Gastroesophageal sphincter (tissue), 4 donors: ENCODE data around the gene FBP2. TPM values are rescaled to one million over a fixed set of nuclear protein-coding genes. Genes with fewer than 3 reads are reported as not detected.

ENCODE experiments used
- ATAC-seq: fragments of 150-250 bp; one replicate; pipeline ENCODE4 v1.9.1; 2016; ENCODE audit warnings: mild to moderate bottlenecking, moderate library complexity
- H3K27ac ChIP-seq, 4 donors: fragments of 200-600 bp; sonication (generic) in 3 of 4; 1 replicate in 3 of 4; 2 replicates in 1 of 4; pipeline ENCODE4 v1.5.1; 2016 to 2019
- H3K27me3 ChIP-seq: fragments of 200-600 bp; sonication (generic); one replicate; pipeline ENCODE4 v1.5.1; 2019
- H3K36me3 ChIP-seq, 2 donors: fragments of 200-600 bp; sonication (generic); one replicate each; pipeline ENCODE4 v1.5.1; 2019; ENCODE audit warnings: control low read depth in 1 of 2
- H3K4me1 ChIP-seq, 3 donors: fragments of 200-600 bp; sonication (generic); 1 replicate in 2 of 3; 2 replicates in 1 of 3; pipeline ENCODE4 v1.5.1; 2016 to 2019; ENCODE audit warnings: control low read depth in 2 of 3
- H3K4me3 ChIP-seq, 2 donors: fragments of 200-600 bp; sonication (generic); one replicate each; pipeline ENCODE4 v1.5.1; 2019; ENCODE audit warnings: mild to moderate bottlenecking in 1 of 2, moderate library complexity in 1 of 2
- H3K9me3 ChIP-seq, 3 donors: fragments of 200-600 bp; sonication (generic); one replicate each; pipeline ENCODE4 v1.5.1; 2017 to 2019; ENCODE audit warnings: control low read depth in 2 of 3
- EP300 ChIP-seq: sonication (generic); formaldehyde crosslinking; IDR thresholded peaks from one replicate; pipeline ENCODE4 v1.6.1; 2017; ENCODE audit warnings: antibody characterized with exemption, mild to moderate bottlenecking
- POLR2A ChIP-seq, 2 donors: fragments of 450-650 bp; IDR thresholded peaks; one replicate each; pipeline ENCODE4 v1.6.1; 2017; ENCODE audit warnings: antibody characterized with exemption in 2 of 2, mild to moderate bottlenecking in 2 of 2, moderate library complexity in 1 of 2
- POLR2AphosphoS5 ChIP-seq: sonication (generic); formaldehyde crosslinking; IDR thresholded peaks from one replicate; pipeline ENCODE4 v1.6.1; 2017; ENCODE audit warnings: antibody characterized with exemption
- WGBS, 2 donors: methylation state at CpG; one replicate each; pipeline ENCODE4 v1.1.5; 2018; ENCODE audit warnings: low coverage in 1 of 2; 5-methylcytosine and 5-hydroxymethylcytosine counted together
- total RNA-seq, 4 donors: library from RNA; depleted of rRNA; stranded (reverse); fragments of >200 nt; gene quantifications; one replicate each; pipeline ENCODE4 v1.1.0, GENCODE V29; 2016
- TF ChIP-seq, protein P1 (sequence below), 4 experiments: fragments of 200-600 bp in 2 of 4; fragments of 450-650 bp in 2 of 4; sonication (generic) in 1 of 4; IDR thresholded peaks; one replicate each; pipeline ENCODE4 v1.5.1; 2017 to 2019; ENCODE audit warnings: antibody characterized with exemption in 4 of 4, mild to moderate bottlenecking in 2 of 4, moderate library complexity in 2 of 4

The FBP2 gene
- not detected for total RNA-seq

DNA sequence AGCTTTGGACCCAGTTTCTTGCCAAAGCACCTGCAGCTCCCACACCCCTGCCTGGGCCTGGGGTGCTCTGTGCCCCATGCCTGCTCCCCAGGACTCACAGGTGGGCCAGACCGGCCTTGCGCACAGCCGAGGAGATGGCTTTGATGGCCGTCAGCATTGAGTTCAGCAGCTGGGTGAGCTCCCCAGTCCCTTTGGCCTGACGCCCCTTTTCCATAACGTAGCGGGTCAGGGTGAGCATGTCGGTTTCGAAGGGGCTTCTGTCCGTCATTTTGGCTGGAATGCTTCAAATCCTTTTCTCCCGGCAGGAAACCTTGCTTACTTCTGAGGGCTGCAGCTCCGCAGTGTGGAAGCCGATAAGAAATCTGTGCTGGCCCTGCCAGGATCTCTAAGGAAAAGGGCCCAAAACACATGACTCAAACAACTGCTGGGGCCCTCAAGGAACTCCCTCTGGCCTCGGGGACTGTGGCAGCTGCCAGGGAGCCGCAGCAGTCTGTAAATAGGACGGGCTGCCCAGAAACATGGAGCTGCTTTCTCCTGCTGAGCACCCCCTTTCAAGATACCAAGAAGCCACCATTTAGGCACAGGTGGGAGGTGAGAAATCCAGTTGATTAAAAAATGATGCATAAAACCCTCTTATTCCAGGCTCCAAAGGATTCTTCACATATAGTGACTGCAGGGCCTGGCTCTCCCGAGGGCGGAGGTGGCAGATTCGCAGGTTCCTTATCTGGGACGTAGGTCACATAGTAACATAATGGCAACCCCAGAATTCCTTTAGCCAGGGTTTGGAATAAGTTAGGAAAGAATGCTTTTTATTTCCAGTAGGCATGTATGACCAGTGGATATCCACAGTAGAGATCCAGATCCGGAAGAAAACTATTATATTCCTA lies at the start of gene FBP2:
TSS of gene FBP2 (minus strand) at position 366 of the 887 bp plus-strand sequence. CDS start at position 268, 98 bp downstream.
- Histone ChIP-seq H3K4me1 (no peaks in the 10 kb centered on the region), H3K36me3 (no peaks in the 10 kb centered on the region), H3K4me3 (no peak within 1 kb of the TSS), H3K27me3 (peaks cover 9% of the 10 kb centered on the region), H3K9me3 (no peaks in the 10 kb centered on the region), H3K27ac (no peak within 1 kb of the TSS)
- no peak for ATAC-seq
- TF ChIP-seq EP300, result no peak
- WGBS, 2 donors, result 33 to 47% methylated on average over 3 of the region's 21 CpGs

DNA sequence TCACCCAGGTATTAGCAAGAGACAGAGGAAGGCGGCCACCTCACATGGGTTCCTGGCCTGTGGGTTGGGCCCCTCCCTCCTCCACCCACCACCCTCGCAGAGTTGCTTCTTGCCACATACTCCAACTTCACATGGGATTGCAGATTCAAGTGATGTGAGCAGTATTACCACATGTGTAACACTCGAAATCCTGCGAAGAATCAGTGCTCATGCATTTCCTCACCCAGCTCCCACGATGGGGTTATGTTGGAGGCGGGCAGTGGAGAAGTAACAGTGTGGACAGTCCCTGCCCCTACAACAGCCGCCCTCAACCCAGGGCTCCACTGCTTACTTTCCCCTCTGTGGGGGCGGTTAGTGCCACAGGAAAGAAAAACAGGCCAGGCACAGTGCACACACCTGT lies 49.6 kb upstream of the FBP2 start:
- WGBS, 2 donors, result 75 to 100% methylated on average over 3 to 4 of the region's 8 CpGs
- Histone ChIP-seq H3K36me3 (no peaks in the 10 kb centered on the region), H3K4me3 (no peak overlapping the region), H3K27ac (no peak overlapping the region), H3K27me3 (peaks cover 16% of the 10 kb centered on the region), H3K4me1 (peaks cover 0 to 17% (median 3%) of the 10 kb centered on the region in 3 donors), H3K9me3 (no peaks in the 10 kb centered on the region)
- TF ChIP-seq POLR2A (IDR thresholded peaks at IDR 0.05) (no peak), POLR2AphosphoS5 (no peak), EP300 (no peak)
- TF ChIP-seq, protein P1, sequence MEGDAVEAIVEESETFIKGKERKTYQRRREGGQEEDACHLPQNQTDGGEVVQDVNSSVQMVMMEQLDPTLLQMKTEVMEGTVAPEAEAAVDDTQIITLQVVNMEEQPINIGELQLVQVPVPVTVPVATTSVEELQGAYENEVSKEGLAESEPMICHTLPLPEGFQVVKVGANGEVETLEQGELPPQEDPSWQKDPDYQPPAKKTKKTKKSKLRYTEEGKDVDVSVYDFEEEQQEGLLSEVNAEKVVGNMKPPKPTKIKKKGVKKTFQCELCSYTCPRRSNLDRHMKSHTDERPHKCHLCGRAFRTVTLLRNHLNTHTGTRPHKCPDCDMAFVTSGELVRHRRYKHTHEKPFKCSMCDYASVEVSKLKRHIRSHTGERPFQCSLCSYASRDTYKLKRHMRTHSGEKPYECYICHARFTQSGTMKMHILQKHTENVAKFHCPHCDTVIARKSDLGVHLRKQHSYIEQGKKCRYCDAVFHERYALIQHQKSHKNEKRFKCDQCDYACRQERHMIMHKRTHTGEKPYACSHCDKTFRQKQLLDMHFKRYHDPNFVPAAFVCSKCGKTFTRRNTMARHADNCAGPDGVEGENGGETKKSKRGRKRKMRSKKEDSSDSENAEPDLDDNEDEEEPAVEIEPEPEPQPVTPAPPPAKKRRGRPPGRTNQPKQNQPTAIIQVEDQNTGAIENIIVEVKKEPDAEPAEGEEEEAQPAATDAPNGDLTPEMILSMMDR (IDR thresholded peaks at IDR 0.05), result no peak
- no peak for ATAC-seq

DNA sequence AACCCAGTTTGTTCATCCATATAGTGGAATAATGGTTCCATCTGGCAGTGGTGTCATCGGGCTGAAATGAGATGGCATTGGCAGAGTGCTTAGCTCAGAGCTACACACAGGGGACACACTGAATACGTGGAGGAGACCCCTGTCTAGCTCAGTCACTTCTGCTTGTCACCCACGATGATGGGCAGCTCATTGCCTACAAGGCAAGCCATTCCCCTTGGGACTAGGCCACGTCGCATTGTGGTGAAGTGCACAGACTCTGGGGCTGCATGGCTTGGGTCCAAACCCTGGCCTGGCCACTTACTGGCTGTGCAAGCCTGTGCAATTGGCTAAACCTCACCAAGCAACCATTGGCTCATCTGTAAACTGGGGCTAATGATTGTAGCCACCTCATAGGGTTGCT lies 48.9 kb upstream of the FBP2 start:
- no peak overlapping the region for H3K4me3 ChIP-seq
- 100% methylated on average over 1 of the region's 5 CpGs; no CpG with 5 or more reads in 1 of the 2 donors for WGBS, 2 donors

DNA sequence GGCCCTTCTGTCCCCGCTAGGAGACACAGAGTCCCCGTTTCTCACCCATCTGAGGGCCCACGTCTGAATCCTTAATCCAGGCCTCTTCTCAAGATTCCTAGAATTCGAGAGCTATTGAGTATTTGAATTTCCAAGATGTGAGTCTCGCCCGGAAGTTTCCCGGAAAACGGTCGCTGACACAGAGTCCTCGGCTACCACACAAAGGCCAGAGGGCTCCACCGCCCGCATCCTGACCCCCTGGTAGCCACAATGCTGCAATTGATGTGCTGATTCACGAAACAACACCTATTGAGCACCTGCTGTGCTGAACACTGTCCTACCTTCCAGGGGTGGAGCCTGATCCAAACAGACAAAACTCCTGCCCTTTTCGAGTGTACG lies 46.4 kb upstream of the FBP2 start:
- 54 to 60% methylated on average over 1 to 12 of the region's 15 CpGs for WGBS, 2 donors

More for the DNA sequence above, 48.9 kb upstream of the FBP2 start:
- no peak for ATAC-seq
- Histone ChIP-seq H3K27ac (no peak overlapping the region), H3K36me3 (no peaks in the 10 kb centered on the region), H3K4me1 (peaks cover 0 to 17% (median 3%) of the 10 kb centered on the region in 3 donors), H3K9me3 (no peaks in the 10 kb centered on the region), H3K27me3 (peaks cover 20% of the 10 kb centered on the region)
- TF ChIP-seq, protein P1 (IDR thresholded peaks at IDR 0.05), result no peak
- TF ChIP-seq POLR2A (IDR thresholded peaks at IDR 0.05) (no peak), POLR2AphosphoS5 (no peak), EP300 (no peak)

More for the DNA sequence above, 46.4 kb upstream of the FBP2 start:
- TF ChIP-seq, protein P1 (IDR thresholded peaks at IDR 0.05), result no peak
- no peak for TF ChIP-seq POLR2A (IDR thresholded peaks at IDR 0.05)
- no peak for TF ChIP-seq EP300
- no peak for TF ChIP-seq POLR2AphosphoS5
- ATAC-seq, result no peak
- H3K27me3 ChIP-seq, result peaks cover 22% of the 10 kb centered on the region
- peaks cover 0 to 17% (median 3%) of the 10 kb centered on the region in 3 donors for H3K4me1 ChIP-seq
- H3K9me3 ChIP-seq, result no peaks in the 10 kb centered on the region
- H3K36me3 ChIP-seq, result no peaks in the 10 kb centered on the region
- H3K27ac ChIP-seq, result peak overlapping the region in 1 of 4 donors; percentile 59
- H3K4me3 ChIP-seq, result peak overlapping the region; percentile 36 to 65
